DLD1 (cell line): Measurements from ENCODE around the gene SPINK5.

Experiments used
- in situ Hi-C: cut with HindIII; loops from 2 replicates; pipeline ENCODE4 v1.10.0; 2017; ENCODE audit warnings: low sequenced_read_pairs

SPINK5 gene

GRCh38 chr5:148172377-148172776 is 108.6 kb downstream of the SPINK5 start:
- in situ Hi-C loops, result no loop called here

- in situ Hi-C loops, result no loop called here
These were observed 112.7 kb downstream of the SPINK5 start for GRCh38 chr5:148176480-148176879.

- in situ Hi-C loops, result no loop called here
These were observed 113.4 kb downstream of the SPINK5 start for GRCh38 chr5:148177207-148177606.

- in situ Hi-C loops, result no loop called here
These were observed 115.5 kb downstream of the SPINK5 start for GRCh38 chr5:148179234-148179824.

DNA sequence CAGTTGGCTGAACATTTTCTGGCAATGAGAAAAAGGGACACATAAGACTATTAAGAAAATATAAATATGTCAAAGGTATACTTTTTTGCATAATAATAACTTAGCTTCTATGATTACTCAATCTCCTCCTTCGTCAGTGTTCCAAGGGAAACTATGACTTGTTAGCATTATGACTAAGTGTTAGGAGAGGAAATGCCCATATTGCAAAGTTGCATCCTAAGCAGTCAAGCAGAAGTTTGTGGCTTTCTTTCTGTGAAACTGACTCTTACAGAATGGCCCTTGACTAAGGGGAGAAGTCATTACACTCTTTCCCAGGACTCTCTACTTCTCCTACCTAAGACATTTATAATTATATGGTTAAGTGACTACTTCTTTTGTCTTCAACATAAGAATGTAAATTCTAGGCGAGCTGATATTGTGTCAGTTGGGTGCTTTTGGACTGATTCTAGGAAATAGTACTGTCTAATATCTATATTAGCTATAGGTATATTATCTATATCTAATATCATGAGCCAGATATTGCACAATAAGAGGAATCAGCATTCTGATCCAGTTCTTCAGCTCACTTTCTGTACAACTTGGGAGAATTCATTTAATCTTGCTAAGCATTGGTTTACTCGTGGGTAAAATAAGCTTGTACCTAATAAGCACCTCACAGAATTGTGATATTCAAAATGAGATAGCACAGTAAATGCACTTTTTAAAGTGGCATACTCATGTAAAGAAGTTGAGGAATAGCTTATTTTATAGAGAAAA is 122.6 kb downstream of the SPINK5 start:
- in situ Hi-C loops, result no loop called here
